Neural cell (in vitro differentiated cells): ENCODE measurements around the gene ANXA4. TPM values are rescaled to one million over a fixed set of nuclear protein-coding genes. Genes with fewer than 3 reads are reported as not detected.
"Not testable (repeated sequence)": the region's sequence is repeated elsewhere in the genome, so short reads cannot be mapped to it uniquely, and the experiment has no call there.

Experiments
- H2AFZ ChIP-seq: fragments of 200-600, 300-800 bp; sonication (generic), shearing (Covaris generic); 2 replicates; pipeline ENCODE4 v1.6.0; 2014; ENCODE audit warnings: low read depth, mild to moderate bottlenecking, antibody characterized with exemption, low read length, moderate library complexity
- H3F3A ChIP-seq: fragments of 200-600 bp; shearing (Covaris generic); 2 replicates; pipeline ENCODE4 v1.6.1; 2016; ENCODE audit warnings: mild to moderate bottlenecking, moderate library complexity, mixed read lengths, antibody characterized with exemption, low read length; ENCODE audit not compliant: insufficient read depth, poor library complexity, severe bottlenecking
- H3K27ac ChIP-seq: fragments of 200-600, 300-800 bp; sonication (generic), shearing (Covaris generic); 2 replicates; pipeline ENCODE4 v1.5.1; 2014; ENCODE audit warnings: mild to moderate bottlenecking, low read length, moderate library complexity
- H3K27me3 ChIP-seq: fragments of 300-800, 200-600 bp; sonication (generic), shearing (Covaris generic); 2 replicates; pipeline ENCODE4 v1.6.0; 2014; ENCODE audit warnings: mild to moderate bottlenecking, low read depth, low read length, moderate library complexity; ENCODE audit not compliant: insufficient read depth
- H3K36me3 ChIP-seq: fragments of 300-800, 200-600 bp; sonication (generic), shearing (Covaris generic); 2 replicates; pipeline ENCODE4 v1.5.1; 2014; ENCODE audit warnings: mild to moderate bottlenecking, antibody characterized with exemption, low read length, moderate library complexity; ENCODE audit not compliant: insufficient read depth
- H3K4me2 ChIP-seq: fragments of 300-800, 200-600 bp; sonication (generic), shearing (Covaris generic); 2 replicates; pipeline ENCODE4 v1.6.0; 2014; ENCODE audit warnings: mild to moderate bottlenecking, low read length
- H3K4me3 ChIP-seq: fragments of 300-800, 200-600 bp; sonication (generic), shearing (Covaris generic); 2 replicates; pipeline ENCODE4 v1.5.1; 2014; ENCODE audit warnings: mild to moderate bottlenecking, low read length, moderate library complexity
- H3K79me2 ChIP-seq: fragments of 200-600 bp; shearing (Covaris generic); replicated peaks from 2 replicates; pipeline ENCODE4 v1.6.0; 2014; ENCODE audit warnings: mild to moderate bottlenecking, low read length, moderate library complexity; ENCODE audit not compliant: insufficient read depth
- H3K9ac ChIP-seq: fragments of 300-800, 200-600 bp; sonication (generic), shearing (Covaris generic); 2 replicates; pipeline ENCODE4 v1.6.1; 2016; ENCODE audit warnings: mild to moderate bottlenecking, low read length, mixed read lengths
- H3K9me2 ChIP-seq: fragments of 200-600 bp; shearing (Covaris generic); 2 replicates; pipeline ENCODE4 v1.6.1; 2016; ENCODE audit warnings: mild to moderate bottlenecking, low read length, mixed read lengths; ENCODE audit not compliant: insufficient read depth
- H3K9me3 ChIP-seq: fragments of 200-600, 300-800 bp; sonication (generic), shearing (Covaris generic); 2 replicates; pipeline ENCODE4 v1.6.1; 2016; ENCODE audit warnings: mild to moderate bottlenecking, mixed run types, low read length, moderate library complexity, mixed read lengths
- H4K20me1 ChIP-seq: fragments of 200-600 bp; shearing (Covaris generic); 2 replicates; pipeline ENCODE4 v1.6.1; 2016; ENCODE audit warnings: mild to moderate bottlenecking, mixed run types; ENCODE audit not compliant: insufficient read depth
- EP300 ChIP-seq: fragments of 450-650 bp; conservative IDR thresholded peaks from 2 replicates; pipeline ENCODE4 v1.6.1; 2014; ENCODE audit warnings: antibody characterized with exemption, mild to moderate bottlenecking, moderate library complexity; ENCODE audit not compliant: poor library complexity, severe bottlenecking
- EZH2 ChIP-seq: fragments of 200-600, 300-800 bp; shearing (Covaris generic), sonication (generic); IDR thresholded peaks from 2 replicates; pipeline ENCODE4 v1.6.1; 2014; ENCODE audit warnings: antibody characterized with exemption, low read length, borderline replicate concordance, mild to moderate bottlenecking; ENCODE audit not compliant: insufficient read depth, poor library complexity, severe bottlenecking
- MXI1 ChIP-seq: fragments of 450-650 bp; conservative IDR thresholded peaks from 2 replicates; pipeline ENCODE4 v1.6.1; 2014; ENCODE audit warnings: antibody characterized with exemption, mild to moderate bottlenecking; ENCODE audit not compliant: poor library complexity, severe bottlenecking
- POLR2AphosphoS5 ChIP-seq: IDR thresholded peaks from 2 replicates; pipeline ENCODE4 v1.6.1; 2012
- RAD21 ChIP-seq: fragments of 450-650 bp; conservative IDR thresholded peaks from 2 replicates; pipeline ENCODE4 v1.6.1; 2014; ENCODE audit warnings: antibody characterized with exemption, mild to moderate bottlenecking, moderate library complexity
- SMC3 ChIP-seq: fragments of 450-650 bp; conservative IDR thresholded peaks from 2 replicates; pipeline ENCODE4 v1.6.1; 2014; ENCODE audit warnings: antibody characterized with exemption, mild to moderate bottlenecking, moderate library complexity; ENCODE audit not compliant: poor library complexity
- TAF1 ChIP-seq: IDR thresholded peaks from 2 replicates; pipeline ENCODE4 v1.6.1; 2012; ENCODE audit warnings: low read depth
- polyA plus RNA-seq: library from polyadenylated mRNA; depleted of rRNA; stranded (reverse); fragments of >200 nt; gene quantifications from 2 replicates; pipeline ENCODE4 v1.2.3, GENCODE V29; 2014
- TF ChIP-seq, protein P1 (sequence below): IDR thresholded peaks from 2 replicates; pipeline ENCODE4 v1.6.1; 2012; ENCODE audit warnings: borderline replicate concordance
- TF ChIP-seq, protein P2 (sequence below): fragments of 450-650 bp; IDR thresholded peaks from 2 replicates; pipeline ENCODE4 v1.5.1; 2014; ENCODE audit warnings: antibody characterized with exemption, mild to moderate bottlenecking, moderate library complexity; ENCODE audit not compliant: poor library complexity, severe bottlenecking

Gene ANXA4
- polyA plus RNA-seq, 1 donor from 2014 or later = 1.8 TPM

GRCh38 chr2:69714024-69714423 lies 27.9 kb upstream of the ANXA4 start:
- Histone ChIP-seq H4K20me1 (no peaks in the 10 kb centered on the region), H3K4me3 (no peak overlapping the region), H3F3A (no peaks in the 10 kb centered on the region), H3K9me3 (no peaks in the 10 kb centered on the region), H3K27ac (no peak overlapping the region), H3K9ac (no peak overlapping the region), H3K27me3 (no peaks in the 10 kb centered on the region), H3K36me3 (no peaks in the 10 kb centered on the region), H2AFZ (no peak overlapping the region), H3K9me2 (no peaks in the 10 kb centered on the region), H3K79me2 (no peaks in the 10 kb centered on the region), H3K4me2 (no peak overlapping the region)
- TF ChIP-seq MXI1 (no peak), SMC3 (no peak), EZH2 (no peak), RAD21 (no peak), TAF1 (no peak), POLR2AphosphoS5 (no peak), EP300 (no peak)
- TF ChIP-seq, protein P1, sequence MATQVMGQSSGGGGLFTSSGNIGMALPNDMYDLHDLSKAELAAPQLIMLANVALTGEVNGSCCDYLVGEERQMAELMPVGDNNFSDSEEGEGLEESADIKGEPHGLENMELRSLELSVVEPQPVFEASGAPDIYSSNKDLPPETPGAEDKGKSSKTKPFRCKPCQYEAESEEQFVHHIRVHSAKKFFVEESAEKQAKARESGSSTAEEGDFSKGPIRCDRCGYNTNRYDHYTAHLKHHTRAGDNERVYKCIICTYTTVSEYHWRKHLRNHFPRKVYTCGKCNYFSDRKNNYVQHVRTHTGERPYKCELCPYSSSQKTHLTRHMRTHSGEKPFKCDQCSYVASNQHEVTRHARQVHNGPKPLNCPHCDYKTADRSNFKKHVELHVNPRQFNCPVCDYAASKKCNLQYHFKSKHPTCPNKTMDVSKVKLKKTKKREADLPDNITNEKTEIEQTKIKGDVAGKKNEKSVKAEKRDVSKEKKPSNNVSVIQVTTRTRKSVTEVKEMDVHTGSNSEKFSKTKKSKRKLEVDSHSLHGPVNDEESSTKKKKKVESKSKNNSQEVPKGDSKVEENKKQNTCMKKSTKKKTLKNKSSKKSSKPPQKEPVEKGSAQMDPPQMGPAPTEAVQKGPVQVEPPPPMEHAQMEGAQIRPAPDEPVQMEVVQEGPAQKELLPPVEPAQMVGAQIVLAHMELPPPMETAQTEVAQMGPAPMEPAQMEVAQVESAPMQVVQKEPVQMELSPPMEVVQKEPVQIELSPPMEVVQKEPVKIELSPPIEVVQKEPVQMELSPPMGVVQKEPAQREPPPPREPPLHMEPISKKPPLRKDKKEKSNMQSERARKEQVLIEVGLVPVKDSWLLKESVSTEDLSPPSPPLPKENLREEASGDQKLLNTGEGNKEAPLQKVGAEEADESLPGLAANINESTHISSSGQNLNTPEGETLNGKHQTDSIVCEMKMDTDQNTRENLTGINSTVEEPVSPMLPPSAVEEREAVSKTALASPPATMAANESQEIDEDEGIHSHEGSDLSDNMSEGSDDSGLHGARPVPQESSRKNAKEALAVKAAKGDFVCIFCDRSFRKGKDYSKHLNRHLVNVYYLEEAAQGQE = no peak
- TF ChIP-seq, protein P2, sequence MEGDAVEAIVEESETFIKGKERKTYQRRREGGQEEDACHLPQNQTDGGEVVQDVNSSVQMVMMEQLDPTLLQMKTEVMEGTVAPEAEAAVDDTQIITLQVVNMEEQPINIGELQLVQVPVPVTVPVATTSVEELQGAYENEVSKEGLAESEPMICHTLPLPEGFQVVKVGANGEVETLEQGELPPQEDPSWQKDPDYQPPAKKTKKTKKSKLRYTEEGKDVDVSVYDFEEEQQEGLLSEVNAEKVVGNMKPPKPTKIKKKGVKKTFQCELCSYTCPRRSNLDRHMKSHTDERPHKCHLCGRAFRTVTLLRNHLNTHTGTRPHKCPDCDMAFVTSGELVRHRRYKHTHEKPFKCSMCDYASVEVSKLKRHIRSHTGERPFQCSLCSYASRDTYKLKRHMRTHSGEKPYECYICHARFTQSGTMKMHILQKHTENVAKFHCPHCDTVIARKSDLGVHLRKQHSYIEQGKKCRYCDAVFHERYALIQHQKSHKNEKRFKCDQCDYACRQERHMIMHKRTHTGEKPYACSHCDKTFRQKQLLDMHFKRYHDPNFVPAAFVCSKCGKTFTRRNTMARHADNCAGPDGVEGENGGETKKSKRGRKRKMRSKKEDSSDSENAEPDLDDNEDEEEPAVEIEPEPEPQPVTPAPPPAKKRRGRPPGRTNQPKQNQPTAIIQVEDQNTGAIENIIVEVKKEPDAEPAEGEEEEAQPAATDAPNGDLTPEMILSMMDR = no peak

DNA sequence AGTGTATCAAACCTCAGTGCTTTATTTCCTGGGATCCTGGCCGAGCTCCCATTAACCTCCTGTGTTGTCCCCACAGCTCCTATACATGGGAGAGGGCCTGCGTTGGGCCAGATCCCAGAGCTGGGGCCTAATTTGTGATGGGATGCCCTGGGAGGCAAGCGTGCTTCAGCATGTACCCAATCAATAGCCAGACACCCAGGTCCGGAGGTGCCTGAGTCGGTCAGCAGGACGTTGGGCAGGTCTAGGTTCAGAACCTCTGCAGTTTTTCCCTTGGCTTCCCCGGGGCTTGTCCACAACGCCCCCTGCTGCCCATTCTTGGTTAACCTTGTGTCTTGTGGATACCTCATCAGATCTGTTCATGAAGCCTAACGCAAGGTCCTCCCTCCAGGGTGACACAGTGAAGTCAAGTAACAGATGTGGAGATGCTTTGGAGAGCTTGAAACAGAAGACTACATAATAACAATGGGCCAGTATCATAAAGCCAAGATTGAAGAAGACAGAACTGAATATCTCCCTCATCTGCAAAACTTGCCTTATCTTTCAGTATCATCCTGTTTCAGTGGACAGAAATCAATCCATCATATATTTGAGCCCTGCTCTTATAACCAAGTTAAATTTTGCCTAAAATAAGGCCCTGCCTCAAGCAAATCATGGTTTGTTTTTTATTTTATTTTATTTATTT lies 27.3 kb upstream of the ANXA4 start:
- H3K27ac ChIP-seq, H3K36me3 ChIP-seq, H4K20me1 ChIP-seq, H3K4me3 ChIP-seq, H3K9me2 ChIP-seq, H3K79me2 ChIP-seq, H3K4me2 ChIP-seq, H3K27me3 ChIP-seq, H3K9me3 ChIP-seq, H3F3A ChIP-seq, H2AFZ ChIP-seq, H3K9ac ChIP-seq: not testable (repeated sequence)

DNA sequence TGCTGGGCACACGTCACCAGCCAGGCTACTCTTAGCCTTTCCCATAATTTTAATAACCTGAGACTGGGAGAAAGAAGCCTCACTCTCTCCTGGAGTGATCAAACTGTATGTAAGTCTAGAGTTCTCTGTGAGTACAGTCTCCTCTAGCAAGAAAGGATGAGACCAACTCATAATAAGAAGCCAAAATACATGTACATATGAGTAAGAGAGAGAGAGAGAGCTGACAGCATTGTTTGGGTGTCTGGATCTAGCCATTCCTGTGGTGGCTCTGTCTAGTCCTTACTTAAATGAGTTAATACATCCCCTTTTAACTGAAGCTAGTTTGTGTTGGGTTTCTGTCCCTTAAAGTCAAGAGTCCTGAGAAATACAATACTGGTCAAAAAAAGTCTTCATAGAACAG lies 26.0 kb upstream of the ANXA4 start:
- Histone ChIP-seq H3K27ac (no peak overlapping the region), H3K27me3 (no peaks in the 10 kb centered on the region), H2AFZ (no peak overlapping the region), H3K9me3 (no peaks in the 10 kb centered on the region), H3K4me2 (no peak overlapping the region), H3K9me2 (no peaks in the 10 kb centered on the region), H3K36me3 (no peaks in the 10 kb centered on the region), H3K9ac (no peak overlapping the region), H4K20me1 (no peaks in the 10 kb centered on the region), H3K4me3 (no peak overlapping the region), H3F3A (no peaks in the 10 kb centered on the region), H3K79me2 (no peaks in the 10 kb centered on the region)
- TF ChIP-seq, protein P1 = no peak
- TF ChIP-seq EZH2 (no peak), EP300 (no peak), MXI1 (no peak), RAD21 (no peak), SMC3 (no peak), POLR2AphosphoS5 (no peak), TAF1 (no peak)
- TF ChIP-seq, protein P2 = no peak
